Stimulated activated CD4-positive, alpha-beta T cell treated with anti-CD3 and anti-CD28 coated beads, Interleukin-1b, Interleukin-23, amount 100 ng/mL, for 24 hours (primary cell): ENCODE measurements around the gene PPIP5K2.

ENCODE experiments used
- DNase-seq, 4 experiments: peaks; one replicate each; pipeline ENCODE4 v3.0.0-alpha.2; 2020; ENCODE audit warnings: low read depth in 4 of 4, low spot score in 1 of 4

PPIP5K2 gene

DNA sequence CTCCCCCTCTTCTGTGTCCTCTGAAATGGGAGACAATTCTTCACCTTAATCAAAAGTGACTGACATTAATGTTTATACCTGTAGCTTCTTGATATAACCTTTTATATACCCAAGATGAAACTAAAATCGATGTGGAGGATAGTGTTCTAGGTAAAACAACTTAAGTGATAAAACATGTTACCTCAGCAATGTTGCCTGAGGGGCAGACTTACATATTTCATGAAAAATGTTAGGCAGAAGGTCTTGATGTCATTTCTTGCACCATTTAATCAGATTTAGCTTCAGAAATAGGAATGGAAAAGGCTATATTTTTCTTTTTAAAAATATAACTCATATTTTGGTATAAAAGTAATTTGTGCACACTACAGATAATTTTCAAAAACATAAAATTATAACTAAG is 115.8 kb downstream of the PPIP5K2 start:
- DNase-seq = no peak

DNA sequence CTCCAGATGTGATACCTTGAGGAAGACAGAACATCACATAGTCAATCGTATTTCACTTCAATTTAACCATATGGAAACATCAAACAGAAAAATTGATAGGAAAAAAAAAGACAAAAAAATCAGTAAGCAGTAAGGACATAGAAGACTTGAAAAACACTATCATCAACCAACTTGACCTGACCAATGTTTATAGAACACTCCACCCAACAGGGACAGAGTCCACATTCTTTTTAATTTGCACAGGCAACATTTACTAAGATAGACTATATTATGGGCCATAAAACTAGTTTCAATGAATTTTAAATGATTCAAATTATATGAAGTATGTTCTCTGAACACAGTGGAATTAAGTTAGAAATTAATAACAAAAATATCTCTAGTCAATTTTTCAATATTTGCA is 117.7 kb downstream of the PPIP5K2 start:
- no peak for DNase-seq

DNA sequence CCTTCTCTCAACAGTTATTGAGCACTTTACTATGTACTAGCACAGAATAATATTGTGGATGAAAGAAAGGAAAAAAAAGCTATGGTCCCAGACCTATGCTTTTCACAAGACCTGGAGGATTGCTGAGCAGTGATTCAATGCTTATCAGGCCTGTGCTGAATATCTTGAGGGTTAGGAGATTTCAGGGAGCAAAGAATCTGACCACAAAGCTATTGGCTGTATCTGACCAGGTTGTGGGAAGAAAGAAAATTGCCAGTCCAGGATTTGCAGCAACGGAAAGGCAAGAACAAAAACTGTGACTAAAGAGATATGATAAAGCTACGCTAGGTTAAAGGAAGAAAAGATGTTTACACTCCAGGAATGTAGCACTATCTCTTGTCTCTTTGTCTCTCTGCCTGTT is 123.6 kb downstream of the PPIP5K2 start:
- no peak for DNase-seq

DNA sequence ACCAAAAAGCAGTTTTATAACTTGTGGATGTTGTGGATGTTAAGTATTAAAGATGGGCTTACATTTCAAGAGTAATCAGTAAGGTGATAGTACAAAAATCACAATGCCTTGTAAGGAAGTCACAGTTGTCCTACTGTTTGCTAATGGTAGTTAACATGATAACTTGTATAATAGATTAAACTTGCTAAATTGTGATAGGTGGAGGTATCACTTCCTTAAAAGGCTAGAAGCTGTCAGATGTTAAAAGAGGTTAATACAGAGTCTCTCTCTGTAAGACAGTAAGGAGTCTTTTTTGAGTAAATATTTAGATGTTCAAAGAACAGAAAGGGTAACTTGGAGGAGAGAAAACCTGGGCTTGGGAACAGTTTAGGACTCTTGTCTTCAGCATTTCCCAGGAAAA is 124.3 kb downstream of the PPIP5K2 start:
- DNase-seq = no peak

DNA sequence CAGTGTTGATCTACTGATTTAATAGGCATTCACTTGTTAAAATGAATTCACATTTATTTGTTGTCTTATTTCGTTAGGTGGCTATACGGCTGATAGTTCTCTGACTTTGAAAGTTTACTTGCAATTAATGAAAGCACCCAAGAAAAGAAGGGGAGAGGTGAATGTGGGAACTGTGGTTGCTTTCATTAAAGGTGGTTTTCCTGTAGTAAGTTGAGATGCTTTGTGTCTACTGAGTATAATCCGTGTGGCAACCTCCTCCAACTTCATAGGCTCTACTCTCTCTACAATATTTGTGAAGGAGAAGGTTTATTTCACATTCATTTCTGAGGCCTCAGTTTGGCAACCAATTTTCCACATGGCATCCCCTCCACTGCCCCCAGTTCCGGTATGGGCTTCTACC is 125.7 kb downstream of the PPIP5K2 start:
- no peak for DNase-seq

DNA sequence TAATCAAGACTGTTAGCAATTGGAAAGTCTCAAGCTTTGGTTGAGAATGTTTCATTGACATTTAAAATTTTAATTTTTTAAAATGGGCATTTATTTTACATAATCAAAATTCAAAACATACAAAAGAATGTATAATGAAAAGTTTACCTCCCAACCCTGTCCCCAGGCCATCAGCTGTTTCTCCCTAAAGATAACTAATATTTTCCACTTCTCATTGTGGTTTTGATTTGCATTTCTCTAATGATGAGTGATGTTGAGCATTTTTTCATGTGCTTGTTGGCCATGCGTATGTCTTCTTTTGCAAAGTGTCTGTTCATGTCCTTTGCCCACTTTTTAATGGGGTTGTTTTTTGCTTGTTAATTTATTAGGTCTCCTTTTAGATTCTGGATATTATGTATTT is 127.0 kb downstream of the PPIP5K2 start:
- DNase-seq = no peak

DNA sequence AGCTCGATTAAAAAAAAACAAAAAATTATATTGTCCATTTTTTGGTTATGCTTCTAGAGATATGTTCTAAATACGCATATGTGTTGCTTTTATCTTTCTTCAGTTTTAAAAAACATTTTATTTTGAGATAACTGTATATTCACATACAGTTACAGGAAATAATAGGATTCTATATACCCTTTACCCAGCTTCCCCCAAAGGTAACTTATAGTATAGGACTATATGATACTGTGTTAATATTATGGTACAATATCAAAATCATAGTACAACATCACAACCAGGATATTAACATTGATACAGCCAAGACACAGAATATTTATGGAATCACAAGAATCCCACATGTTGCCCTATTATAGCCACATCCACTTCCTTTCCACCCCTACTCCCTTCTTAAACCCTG is 129.0 kb downstream of the PPIP5K2 start:
- no peak for DNase-seq

DNA sequence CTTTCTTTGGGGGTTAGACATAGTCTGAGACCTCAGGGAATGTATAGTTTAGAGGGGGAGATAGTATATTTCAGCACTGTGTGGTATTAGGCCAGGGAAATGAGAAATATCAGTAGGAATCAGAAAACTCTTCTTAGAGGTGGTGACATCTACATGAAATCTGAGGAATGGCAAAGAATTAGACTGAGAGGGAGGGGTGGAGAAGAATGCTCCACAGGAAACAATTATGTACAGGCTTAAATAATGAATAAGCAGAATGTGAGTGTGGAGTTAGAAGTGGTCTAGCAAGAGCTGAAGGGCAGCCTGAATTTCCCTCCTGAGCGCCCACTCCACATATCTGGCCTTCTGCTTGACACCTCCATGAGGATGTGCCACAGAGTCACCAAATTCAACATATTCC is 134.8 kb downstream of the PPIP5K2 start:
- no peak for DNase-seq

DNA sequence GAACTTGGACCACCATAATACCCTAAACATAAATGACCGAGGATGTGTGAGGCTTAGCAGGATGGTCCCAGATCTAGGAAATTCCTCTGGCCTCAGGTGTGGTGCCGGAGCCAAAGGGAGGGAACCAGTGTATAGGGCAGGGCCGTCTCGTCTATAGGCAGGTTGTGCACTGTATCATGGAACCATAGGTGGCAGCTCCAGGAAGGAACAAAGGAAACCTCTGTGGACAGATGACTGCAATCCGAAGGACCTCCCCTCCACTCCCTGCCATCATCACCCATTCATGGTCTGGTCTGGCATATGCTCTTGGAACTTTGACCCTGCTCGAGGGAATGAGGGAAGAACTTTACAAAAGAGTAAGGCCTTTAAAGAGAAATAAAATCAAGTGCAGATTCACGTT is 135.6 kb downstream of the PPIP5K2 start:
- no peak for DNase-seq

DNA sequence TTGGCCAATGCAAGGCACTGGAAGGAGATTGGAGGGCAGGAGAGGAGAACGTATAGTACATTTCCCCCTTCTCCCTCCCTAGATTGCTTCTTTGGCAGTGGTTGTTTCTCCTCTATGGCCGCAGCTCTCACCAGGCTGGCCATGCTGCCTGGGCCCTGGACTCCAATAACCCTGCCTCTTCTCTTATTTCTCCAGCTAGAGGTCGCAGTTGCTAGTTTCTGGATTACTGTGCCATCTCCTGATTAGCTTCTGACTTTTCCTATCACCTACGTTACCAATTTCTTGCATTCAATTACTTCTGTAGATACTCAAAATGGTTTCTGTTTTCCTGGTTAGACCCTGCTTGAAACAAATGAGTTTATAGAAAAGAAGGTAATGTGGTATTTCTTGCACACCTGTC is 136.1 kb downstream of the PPIP5K2 start:
- DNase-seq = no peak

DNA sequence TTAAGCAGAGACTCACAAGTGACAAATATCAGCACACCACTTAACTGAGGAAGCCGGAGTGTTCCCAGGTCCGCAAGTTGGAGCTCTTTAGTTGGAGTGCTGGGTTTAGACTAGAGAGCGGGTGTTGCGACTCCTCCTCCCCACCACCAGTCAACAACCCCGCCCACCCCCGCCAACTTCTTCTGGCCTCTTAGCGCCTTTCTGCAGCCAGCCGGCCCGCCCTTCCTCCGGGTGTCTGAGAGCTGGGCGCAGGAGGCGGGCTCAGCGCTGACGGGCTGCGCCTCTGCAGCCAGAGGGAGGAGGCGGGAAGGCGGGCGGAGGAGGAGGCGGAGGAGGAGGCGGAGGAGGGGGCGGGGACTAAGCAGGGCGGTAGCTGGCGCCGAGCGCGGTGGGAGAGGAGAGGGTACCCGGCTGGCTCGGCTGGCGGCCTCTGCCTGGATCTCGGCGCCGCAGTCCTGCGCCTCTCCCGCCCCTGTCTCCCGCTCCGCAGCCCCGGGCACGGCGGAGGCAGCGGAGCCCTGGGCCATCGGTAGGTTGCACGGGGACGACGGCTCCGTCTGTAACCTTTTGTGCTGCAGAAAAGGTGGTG is 138.4 kb downstream of the PPIP5K2 start, which contains the start of gene MACIR:
MACIR (plus strand) TSS at position 396 of the 589 bp plus-strand sequence. CDS start 17,157 bp downstream, outside the sequence.
- DNase-seq = peak; percentile 61 to 92 (median 80)

DNA sequence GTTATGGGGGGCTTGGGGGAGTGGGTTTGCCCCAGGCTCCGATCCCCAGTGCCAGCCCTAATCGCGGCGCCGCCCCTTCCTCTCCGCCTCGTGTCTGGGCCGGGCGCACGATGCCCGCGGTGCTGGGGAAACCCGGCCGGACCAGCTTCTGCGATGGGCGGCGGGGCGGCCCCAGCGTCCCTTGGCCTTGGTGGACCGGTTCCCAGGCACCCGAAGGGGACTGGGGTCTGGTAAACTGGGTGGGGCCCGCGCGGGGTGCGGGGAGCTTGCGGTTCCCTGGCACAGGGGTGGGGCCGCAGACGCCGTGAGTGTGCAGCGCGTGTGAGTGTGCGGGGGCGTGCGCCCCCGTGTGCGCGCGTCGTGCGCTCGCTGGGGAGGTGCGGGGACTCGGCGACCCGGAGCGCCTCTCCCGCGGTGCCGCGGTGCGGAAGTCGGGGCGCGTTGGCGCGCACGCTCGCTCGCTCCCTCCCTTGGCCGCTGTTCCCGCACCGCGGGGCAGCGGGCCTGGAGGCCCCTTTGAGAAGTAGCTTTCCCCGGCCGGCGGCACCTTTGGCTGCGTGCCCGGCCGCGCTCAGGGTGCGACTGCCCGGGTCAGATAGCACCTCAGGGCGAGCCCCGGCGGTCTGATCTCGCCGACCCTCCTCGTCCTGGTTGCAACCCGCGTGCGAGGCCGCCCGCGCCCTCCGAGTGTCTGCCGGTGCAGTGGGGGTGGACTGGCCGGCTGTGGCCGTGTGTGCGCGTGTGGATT is 139.0 kb downstream of the PPIP5K2 start:
- peak; percentile 11 to 49 (median 36) for DNase-seq

DNA sequence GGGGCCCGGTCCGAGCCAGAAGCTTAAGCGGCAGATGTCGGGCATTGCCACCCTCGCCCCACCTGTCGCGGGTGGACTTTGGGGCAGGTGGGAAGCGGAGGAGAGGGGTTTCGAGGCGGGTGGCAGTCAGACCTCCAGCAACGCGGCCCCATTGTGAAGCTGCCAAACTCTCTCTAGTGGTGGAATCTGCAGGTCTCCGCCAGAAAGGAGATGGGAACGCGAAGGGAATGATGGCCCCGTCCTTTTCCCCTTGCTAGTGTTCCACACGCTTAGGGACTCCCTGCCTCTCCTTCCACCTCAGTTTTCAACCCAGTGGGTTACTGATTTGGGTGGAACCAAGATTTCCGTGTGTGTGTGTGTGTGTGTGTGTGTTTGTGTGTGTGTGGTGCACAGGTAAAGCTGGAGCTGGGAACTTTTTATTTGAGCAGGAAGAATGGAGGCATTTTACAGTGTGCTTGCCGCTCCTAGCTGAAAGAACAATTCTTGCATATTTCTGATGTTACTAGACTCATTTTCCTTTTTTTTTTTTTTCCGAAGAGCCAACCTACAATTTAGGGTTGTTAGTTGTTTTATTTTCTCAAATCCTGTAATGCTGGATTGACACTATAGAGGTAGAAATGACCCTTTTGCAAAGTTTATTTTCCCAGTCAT is 139.7 kb downstream of the PPIP5K2 start:
- no peak for DNase-seq

DNA sequence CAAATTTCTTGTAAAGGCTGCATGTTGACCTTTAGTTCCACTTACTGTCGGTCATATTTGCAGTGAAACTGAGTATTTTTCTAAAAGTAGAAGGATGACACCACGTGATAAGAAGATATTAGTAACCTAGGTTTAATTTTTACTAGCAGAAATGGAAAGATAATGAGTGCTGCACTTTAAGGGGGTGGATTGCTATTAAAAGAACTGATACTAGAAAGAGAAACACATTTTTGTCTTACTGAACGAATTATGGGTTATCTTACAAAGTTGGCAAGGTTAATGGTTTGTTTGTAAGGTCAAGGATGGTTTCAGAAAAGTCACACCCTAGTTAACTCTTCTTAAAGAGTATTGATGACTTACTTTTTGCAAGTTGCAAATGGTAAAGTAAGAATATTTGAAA is 140.8 kb downstream of the PPIP5K2 start:
- no peak for DNase-seq
